Heart left ventricle (tissue), 16 donors: ENCODE data around the gene FLT4. TPM values are rescaled to one million over a fixed set of nuclear protein-coding genes. Genes with fewer than 3 reads are reported as not detected.
A peak's percentile ranks its signal among the peaks of the same experiment; 100 is the strongest.

ENCODE experiments used
- ATAC-seq, 4 donors: fragments of 200-7000 bp; cut with Tn5 transposase; one replicate each; pipeline ENCODE4 v1.9.1; 2020 to 2022; ENCODE audit warnings: moderate library complexity in 4 of 4, mild to moderate bottlenecking in 3 of 4, moderate number of reproducible peaks in 1 of 4
- DNase-seq, 5 donors: peaks; one replicate each; pipeline ENCODE4 v3.0.0-alpha.2; 2020
- H3K27ac ChIP-seq, 12 donors: fragments of 200-600 bp; sonication (generic) in 4 of 12; one replicate each; pipeline versions ENCODE4 v1.5.0 to v1.8.0; 2016 to 2022; ENCODE audit warnings: mild to moderate bottlenecking in 2 of 12
- H3K27me3 ChIP-seq, 9 donors: fragments of 200-600 bp; sonication (generic) in 2 of 9; one replicate each; pipeline versions ENCODE4 v1.5.1 to v1.8.0; 2016 to 2022; ENCODE audit warnings: mild to moderate bottlenecking in 3 of 9
- H3K36me3 ChIP-seq, 9 donors: fragments of 200-600 bp; sonication (generic) in 2 of 9; one replicate each; pipeline versions ENCODE4 v1.5.0 to v1.8.0; 2018 to 2022; ENCODE audit warnings: mild to moderate bottlenecking in 2 of 9
- H3K4me1 ChIP-seq, 12 donors: fragments of 200-600 bp; sonication (generic) in 4 of 12; one replicate each; pipeline versions ENCODE4 v1.5.0 to v1.8.0; 2016 to 2022; ENCODE audit warnings: mild to moderate bottlenecking in 3 of 12
- H3K4me3 ChIP-seq, 12 donors: fragments of 200-600 bp; sonication (generic) in 4 of 12; one replicate each; pipeline versions ENCODE4 v1.5.0 to v1.8.0; 2017 to 2022; ENCODE audit warnings: mild to moderate bottlenecking in 9 of 12, moderate library complexity in 4 of 12
- H3K9me3 ChIP-seq, 12 donors: fragments of 200-600 bp; sonication (generic) in 4 of 12; one replicate each; pipeline versions ENCODE4 v1.5.0 to v1.8.0; 2016 to 2022; ENCODE audit warnings: mild to moderate bottlenecking in 1 of 12
- CTCF ChIP-seq, 12 donors: fragments of 200-600 bp; sonication (generic) in 4 of 12; IDR thresholded peaks; one replicate each; pipeline versions ENCODE4 v1.5.0 to v1.8.0; 2018 to 2022; ENCODE audit warnings: antibody characterized with exemption in 12 of 12, mild to moderate bottlenecking in 5 of 12
- POLR2A ChIP-seq, 2 donors: fragments of 450-650 bp; IDR thresholded peaks; one replicate each; pipeline ENCODE4 v1.6.1; 2017; ENCODE audit warnings: antibody characterized with exemption in 2 of 2, mild to moderate bottlenecking in 2 of 2, moderate library complexity in 2 of 2
- WGBS, 4 donors: extraction: QIAGEN DNeasy Blood & Tissue Kit in 2 of 4; methylation state at CpG; one replicate each; pipeline versions ENCODE4 v1.1.5 to v1.1.7; 2013 to 2018; 5-methylcytosine and 5-hydroxymethylcytosine counted together
- intact Hi-C, 10 donors: fragments of 100-400 bp; cut with DNase I; formaldehyde crosslinking; loops; one replicate each; pipeline versions ENCODE4 v1.11.1 to v1.14.2; 2022
- polyA plus RNA-seq, 2 donors: library from polyadenylated mRNA; stranded (reverse); fragments of 200-250 nt; gene quantifications; one replicate each; pipeline ENCODE4 v1.2.3, GENCODE V29; 2013
- total RNA-seq, 9 donors: library from RNA; depleted of rRNA in 2 of 9; stranded (reverse); fragments of >200 nt in 2 of 9; fragmentation: NEBNext Ultra II Directional in 3 of 9; extraction: Animal tissue kit (Norgen Biotek cat#: 25700) in 3 of 9; gene quantifications; one replicate each; pipeline versions ENCODE4 v1.1.0 to v1.2.4, GENCODE V29; 2016 to 2023
- donor health status: ischemic (EF 13 %, LVEDD 7.1; RV severe dilation, severe dysfunction).
- donor health status: healthy with polysubstance abuse.
- donor health status: DM: no; HTN: yes; CAD: no.
- donor health status: DM: no; HTN: no; CAD: no.
- donor health status: ischemic (EF 25% LVEDD 6.9; RV normal size, moderate dysfunction).
- donor health status: ischemic (EF 25% LVEDD 5.7; RV mildly dilated, moderate dysfunction).
- donor health status: healthy.
- donor health status: DM: yes; HTN: yes; CAD: no.
- donor health status: ischemic (EF 35%, LVEDD 5.7; RV mildly dilated, moderate dysfunction).
- donor health status: nonischemic (EF 11% LVEDD 7.7; RV severe dilation, severe dysfunction).
- donor health status: DM: yes; HTN: yes; CAD: no.
- donor health status: PGD.
- donor health status: ischemic (EF 29% LVEDD 5.4; RV normal size, mild dysfunction).
- donor health status: nonischemic (EF 23%, LVEDD 6.1; RV moderate dilation, normal function).

FLT4 gene
- total and polyA plus RNA-seq, 11 donors, result 2.1 to 13.7 (median 6.3) TPM

- TF ChIP-seq CTCF (IDR thresholded peaks at IDR 0.05) (no peak), POLR2A (IDR thresholded peaks at IDR 0.05) (no peak)
- H3K27ac ChIP-seq, result no peak overlapping the region
These were observed 19.0 kb downstream of the FLT4 start for GRCh38 chr5:180630426-180630825.

DNA sequence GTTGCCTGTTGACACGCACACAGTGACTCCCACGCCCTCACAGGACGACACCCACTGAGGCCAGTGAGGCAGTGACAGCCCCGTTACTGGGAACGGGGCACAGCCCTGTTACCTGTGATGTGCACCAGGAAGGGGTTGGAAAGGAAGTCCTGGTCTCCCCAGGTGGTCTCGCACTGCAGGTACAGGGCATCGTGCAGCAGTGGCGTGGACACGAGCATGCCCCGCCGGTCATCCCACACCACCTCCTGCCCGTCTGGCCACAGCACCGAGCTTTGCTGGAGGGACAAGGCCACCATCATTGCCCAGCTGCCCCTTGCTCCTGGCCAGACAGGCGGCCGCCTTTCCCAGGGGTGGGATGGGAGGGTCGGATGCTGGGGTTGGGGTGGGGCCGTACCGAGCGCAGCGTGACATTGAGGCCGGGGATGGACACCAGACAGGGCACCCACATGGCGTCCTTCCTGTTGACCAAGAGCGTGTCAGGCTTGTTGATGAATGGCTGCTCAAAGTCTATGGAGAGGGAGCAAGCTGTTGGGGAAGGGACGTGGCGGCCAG lies 19.5 kb downstream of the FLT4 start:
- no peak for ATAC-seq

More at GRCh38 chr5:180630426-180630825, 19.0 kb downstream of the FLT4 start:
- peaks cover 0 to 15% (median 0%) of the 10 kb centered on the region in 12 donors for H3K4me1 ChIP-seq
- ATAC-seq (no peak), DNase-seq (peak in 3 of 5 donors; percentile 21 to 60 (median 27))
- WGBS, 4 donors, result 87 to 93% (median 91%) methylated on average over 5 to 22 of the region's 22 CpGs
- H3K9me3 ChIP-seq, result no peaks in the 10 kb centered on the region
- intact Hi-C loops, result no loop called here
- peaks cover 0 to 5% (median 0%) of the 10 kb centered on the region in 9 donors for H3K36me3 ChIP-seq
- peaks cover 0 to 11% (median 0%) of the 10 kb centered on the region in 9 donors for H3K27me3 ChIP-seq
- H3K4me3 ChIP-seq, result no peak overlapping the region

DNA sequence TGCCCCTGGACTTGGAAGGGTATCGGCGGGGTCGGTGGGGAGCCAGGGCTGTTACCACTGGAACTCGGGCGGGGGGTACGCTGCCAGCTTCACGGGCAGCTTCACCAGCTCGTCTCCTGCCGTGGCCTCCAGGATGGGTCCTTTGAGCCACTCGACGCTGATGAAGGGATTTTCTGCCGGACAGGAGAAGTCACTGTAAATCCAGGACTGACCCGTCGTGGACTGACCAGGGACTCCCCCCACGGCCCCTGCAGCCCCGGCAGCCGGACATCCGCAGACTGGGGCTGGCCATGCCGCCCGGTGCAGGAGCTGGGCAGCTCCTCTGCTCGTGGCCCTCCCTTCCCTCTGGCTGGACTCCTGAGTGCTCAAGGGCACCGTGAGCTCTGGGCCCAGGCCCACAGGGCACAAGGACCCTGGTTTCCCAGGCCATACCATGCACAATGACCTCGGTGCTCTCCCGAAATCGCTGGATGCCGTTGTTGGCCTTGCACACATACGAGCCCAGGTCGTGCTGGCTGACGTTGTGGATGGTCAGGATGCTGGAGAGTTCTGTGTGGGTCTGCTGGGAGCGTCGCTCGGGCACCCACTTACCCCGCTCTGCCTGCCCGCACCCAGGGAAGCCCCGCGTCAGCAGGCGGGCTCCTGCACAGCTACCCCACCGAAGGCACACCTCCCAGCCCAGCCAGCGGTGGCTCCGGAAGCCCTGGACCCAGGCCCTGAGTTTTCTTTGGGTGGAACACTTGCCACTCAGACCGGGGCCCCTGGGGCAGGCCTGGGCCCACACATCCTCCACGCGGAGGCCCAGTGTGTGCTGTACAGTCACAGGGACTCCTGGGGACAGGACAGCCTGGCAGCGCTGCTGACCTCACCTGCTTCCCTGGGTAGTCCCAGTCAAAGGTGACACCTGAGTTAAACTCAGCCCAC lies 20.3 kb downstream of the FLT4 start:
- intact Hi-C loops, result no loop called here
- Histone ChIP-seq H3K36me3 (peaks cover 0 to 5% (median 0%) of the 10 kb centered on the region in 9 donors), H3K9me3 (no peaks in the 10 kb centered on the region), H3K27ac (no peak overlapping the region), H3K4me3 (no peak overlapping the region), H3K4me1 (peaks cover 0 to 15% (median 0%) of the 10 kb centered on the region in 12 donors), H3K27me3 (peaks cover 0 to 11% (median 0%) of the 10 kb centered on the region in 9 donors)
- DNase-seq, result peak in 3 of 5 donors; percentile 16 to 59 (median 18)
- no peak for ATAC-seq
- TF ChIP-seq CTCF (IDR thresholded peaks at IDR 0.05) (no peak), POLR2A (IDR thresholded peaks at IDR 0.05) (no peak)
- 88 to 93% (median 90%) methylated on average over 25 to 44 of the region's 44 CpGs for WGBS, 4 donors

More for the DNA sequence above, 19.5 kb downstream of the FLT4 start:
- no peak for TF ChIP-seq POLR2A (IDR thresholded peaks at IDR 0.05)
- TF ChIP-seq CTCF (IDR thresholded peaks at IDR 0.05), result no peak
- Histone ChIP-seq H3K9me3 (no peaks in the 10 kb centered on the region), H3K4me3 (no peak overlapping the region), H3K27me3 (peaks cover 0 to 11% (median 0%) of the 10 kb centered on the region in 9 donors), H3K4me1 (peaks cover 0 to 15% (median 0%) of the 10 kb centered on the region in 12 donors), H3K36me3 (peaks cover 0 to 5% (median 0%) of the 10 kb centered on the region in 9 donors), H3K27ac (no peak overlapping the region)
- intact Hi-C loops, result no loop called here
- peak in 3 of 5 donors; percentile 17 to 57 (median 22) for DNase-seq
- WGBS, 4 donors, result 84 to 92% (median 89%) methylated on average over 12 to 25 of the region's 25 CpGs

- Histone ChIP-seq H3K4me1 (peaks cover 0 to 13% (median 5%) of the 10 kb centered on the region in 12 donors), H3K27ac (no peak overlapping the region), H3K4me3 (no peak overlapping the region), H3K36me3 (peaks cover 0 to 5% (median 0%) of the 10 kb centered on the region in 9 donors), H3K27me3 (peaks cover 0 to 8% (median 0%) of the 10 kb centered on the region in 9 donors), H3K9me3 (no peaks in the 10 kb centered on the region)
- no peak for ATAC-seq
- 60 to 87% (median 84%) methylated on average over 2 to 14 of the region's 14 CpGs for WGBS, 4 donors
- TF ChIP-seq CTCF (IDR thresholded peaks at IDR 0.05), result no peak
- no peak for TF ChIP-seq POLR2A (IDR thresholded peaks at IDR 0.05)
- peak in 1 of 5 donors; percentile 18 for DNase-seq
- intact Hi-C loops, result no loop called here
These were observed 21.2 kb downstream of the FLT4 start for GRCh38 chr5:180628211-180628610.
